ENCODE data around the gene RIN1. TPM values are rescaled to one million over a fixed set of nuclear protein-coding genes. Genes with fewer than 3 reads are reported as not detected.
"Not testable (repeated sequence)": the region's sequence is repeated elsewhere in the genome, so short reads cannot be mapped to it uniquely, and the experiment has no call there.

Gene RIN1
- total RNA-seq, 2 donors from 2014 or later, result 1.6 to 3.4 TPM

DNA sequence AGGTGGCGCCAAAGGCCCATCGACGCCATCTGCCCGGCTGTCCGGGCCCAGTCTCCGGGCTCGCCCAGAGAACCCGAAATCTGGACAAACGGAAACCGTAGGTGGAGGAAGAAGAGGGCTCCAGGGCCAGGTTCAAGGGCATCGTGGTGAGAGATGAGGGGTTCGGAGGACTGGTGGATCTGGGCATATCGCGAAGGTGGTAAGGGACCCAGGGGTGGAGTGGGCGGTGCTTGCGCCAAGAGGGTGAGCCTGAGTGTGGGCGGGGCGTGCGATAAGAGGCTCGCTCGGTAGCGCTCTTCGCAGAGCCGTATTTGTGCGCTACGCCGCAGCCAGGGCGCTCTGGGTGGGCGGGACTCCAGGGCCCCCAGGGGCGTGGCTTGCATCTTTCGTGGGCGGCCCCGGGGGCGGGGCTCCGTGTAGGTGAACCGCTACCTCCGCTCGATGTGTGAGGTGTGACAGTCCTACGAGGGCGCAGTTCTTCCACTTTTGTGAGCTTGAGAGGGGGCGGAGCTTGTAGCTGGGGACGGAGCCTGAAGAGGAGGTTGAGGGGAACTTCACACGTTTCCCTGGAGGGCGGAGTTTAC lies 24.2 kb downstream of the RIN1 start:
- Mint-ChIP-seq H3K36me3 (ENCODE audit: low read depth) (no peaks in the 10 kb centered on the region), H3K27me3 (no peaks in the 10 kb centered on the region)

DNA sequence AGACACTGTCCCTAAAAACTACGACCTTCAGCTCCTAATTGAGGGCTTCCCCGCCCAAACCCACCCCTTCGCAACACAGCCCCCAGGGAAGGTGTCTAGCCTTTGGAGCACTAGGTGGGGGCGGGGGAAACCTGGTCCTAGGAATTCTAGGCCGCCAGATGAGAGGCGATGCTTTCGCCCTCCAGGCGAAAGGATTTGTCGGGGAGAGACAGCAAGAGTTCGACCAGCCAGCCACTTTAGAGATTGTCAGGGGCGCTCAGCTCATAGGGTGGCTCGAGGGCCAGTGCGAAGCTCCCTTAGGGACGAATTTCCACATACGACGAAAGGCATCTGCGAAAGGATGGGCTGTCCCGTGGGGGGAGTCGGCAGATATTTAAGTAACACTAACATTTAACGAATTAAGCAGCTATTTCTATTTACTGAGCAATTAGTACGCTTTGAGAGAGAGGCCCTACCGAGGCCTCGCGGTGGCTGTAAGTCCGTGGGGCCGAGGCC lies 24.7 kb downstream of the RIN1 start:
- Mint-ChIP-seq H3K9me3 (no peaks in the 10 kb centered on the region), H3K4me1 (peaks cover 3% of the 10 kb centered on the region), H3K27me3 (no peaks in the 10 kb centered on the region), H3K4me3 (peak overlapping the region; percentile 78), H3K36me3 (ENCODE audit: low read depth) (no peaks in the 10 kb centered on the region), H3K27ac (peak overlapping the region; percentile 77)
- ATAC-seq (replicated peaks), result no peak

More for the DNA sequence above, 24.2 kb downstream of the RIN1 start:
- peaks cover 3% of the 10 kb centered on the region for H3K4me1 Mint-ChIP-seq
- peak; percentile 82 for ATAC-seq (replicated peaks)
- H3K9me3 Mint-ChIP-seq, result no peaks in the 10 kb centered on the region
- peak overlapping the region; percentile 78 for H3K4me3 Mint-ChIP-seq
- H3K27ac Mint-ChIP-seq, result peak overlapping the region; percentile 77

DNA sequence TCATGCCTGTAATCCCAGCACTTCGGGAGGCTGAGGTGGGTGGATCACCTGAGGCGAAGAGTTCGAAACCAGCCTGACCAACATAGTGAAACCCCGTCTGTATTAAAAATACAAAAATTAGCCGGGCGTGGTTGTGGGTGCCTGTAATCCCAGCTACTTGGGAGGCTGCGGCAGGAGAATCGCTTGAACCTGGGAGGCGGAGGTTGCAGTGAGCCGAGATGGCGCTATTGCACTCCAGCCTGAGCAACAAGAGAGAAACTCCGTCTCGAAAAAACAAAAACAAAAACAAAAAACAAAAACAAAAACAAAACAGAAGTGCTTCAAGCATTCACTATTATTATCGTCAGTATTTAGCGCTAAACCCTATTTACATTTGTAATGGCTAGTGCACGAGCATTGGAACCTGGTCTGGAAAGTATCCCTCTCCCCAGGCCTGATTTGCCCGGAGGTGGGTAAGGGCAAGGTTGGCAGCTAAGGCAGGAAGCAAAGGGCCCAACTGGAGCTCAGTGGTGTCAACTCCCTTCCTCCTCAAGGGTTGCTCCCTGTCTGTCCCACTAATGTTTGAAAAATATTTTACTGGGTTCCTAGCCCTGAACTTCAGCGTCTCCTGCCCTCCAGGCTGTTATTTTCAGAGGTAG lies 25.3 kb downstream of the RIN1 start:
- not testable (repeated sequence) for H3K9me3 Mint-ChIP-seq; H3K4me1 Mint-ChIP-seq; H3K27ac Mint-ChIP-seq; ATAC-seq (replicated peaks); H3K27me3 Mint-ChIP-seq; H3K36me3 Mint-ChIP-seq (ENCODE audit: low read depth)
- H3K4me3 Mint-ChIP-seq, result peak overlapping the region; percentile 78

DNA sequence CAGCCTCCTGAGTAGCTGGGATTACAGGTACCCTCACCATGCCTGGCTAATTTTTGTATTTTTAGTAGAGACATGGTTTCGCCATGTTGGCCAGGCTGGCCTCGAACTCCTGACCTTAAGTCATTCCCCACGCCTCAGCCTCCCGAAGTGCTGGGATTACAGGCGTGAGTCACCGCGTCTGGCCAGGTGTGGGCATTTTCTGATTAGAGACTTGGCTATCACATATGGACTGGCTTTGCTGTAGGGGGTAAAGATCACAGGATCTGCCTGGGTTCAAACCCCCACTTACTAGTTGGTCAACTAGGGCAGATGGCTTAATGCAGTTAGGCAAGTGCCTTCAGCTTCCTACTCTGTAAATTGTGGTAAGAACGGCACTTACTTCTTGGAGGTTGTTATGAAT lies 25.9 kb downstream of the RIN1 start:
- Mint-ChIP-seq H3K27me3 (no peaks in the 10 kb centered on the region), H3K9me3 (no peaks in the 10 kb centered on the region), H3K36me3 (ENCODE audit: low read depth) (no peaks in the 10 kb centered on the region), H3K27ac (no peak overlapping the region), H3K4me3 (no peak overlapping the region), H3K4me1 (peaks cover under 1% of the 10 kb centered on the region)
- ATAC-seq (replicated peaks), result no peak

DNA sequence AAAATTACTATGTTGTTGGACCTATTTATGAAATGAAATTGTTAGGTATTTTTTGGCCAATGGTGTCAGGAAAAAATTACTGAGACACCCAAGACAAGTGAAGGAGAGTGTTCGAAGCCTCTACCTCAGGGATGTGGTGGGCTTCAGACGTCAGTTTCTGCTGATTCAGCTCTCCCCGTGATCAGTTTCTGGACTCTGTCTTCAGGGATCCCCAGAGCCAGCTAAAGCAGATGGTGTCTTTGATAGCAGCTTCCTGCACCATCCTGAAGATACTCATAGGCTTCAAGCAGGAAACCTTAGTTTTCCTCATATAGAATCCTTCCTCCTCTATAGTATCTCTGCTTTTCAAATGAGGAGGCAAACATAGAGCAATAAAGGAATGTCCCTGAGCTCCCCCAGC lies 26.8 kb downstream of the RIN1 start:
- Mint-ChIP-seq H3K4me1 (no peaks in the 10 kb centered on the region), H3K9me3 (no peaks in the 10 kb centered on the region), H3K4me3 (no peak overlapping the region), H3K27me3 (no peaks in the 10 kb centered on the region), H3K27ac (no peak overlapping the region), H3K36me3 (ENCODE audit: low read depth) (no peaks in the 10 kb centered on the region)
- no peak for ATAC-seq (replicated peaks)

DNA sequence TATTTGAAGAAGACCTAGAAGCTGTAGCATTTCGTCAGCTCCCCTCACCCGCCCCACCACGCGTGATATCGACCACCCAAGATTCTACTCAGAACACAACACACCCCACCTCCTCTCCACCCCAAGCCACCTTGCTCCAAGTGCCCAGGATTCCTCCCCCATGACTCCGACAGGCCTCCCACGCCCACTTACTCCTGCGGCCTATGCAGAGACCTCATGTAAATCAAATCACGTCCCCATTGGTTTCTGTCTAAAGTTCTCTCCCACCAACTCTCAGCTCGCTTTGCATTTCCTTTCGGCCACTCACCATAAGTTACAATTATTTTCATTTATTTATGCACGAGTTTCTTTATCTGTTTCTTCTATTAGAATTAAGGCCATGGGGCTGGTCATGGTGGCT lies 33.6 kb downstream of the RIN1 start:
- no peaks in the 10 kb centered on the region for H3K36me3 Mint-ChIP-seq (ENCODE audit: low read depth)
- H3K27ac Mint-ChIP-seq, result no peak overlapping the region
- no peaks in the 10 kb centered on the region for H3K27me3 Mint-ChIP-seq
- H3K9me3 Mint-ChIP-seq, result no peaks in the 10 kb centered on the region
- H3K4me1 Mint-ChIP-seq, result no peaks in the 10 kb centered on the region
- no peak for ATAC-seq (replicated peaks)
- no peak overlapping the region for H3K4me3 Mint-ChIP-seq

DNA sequence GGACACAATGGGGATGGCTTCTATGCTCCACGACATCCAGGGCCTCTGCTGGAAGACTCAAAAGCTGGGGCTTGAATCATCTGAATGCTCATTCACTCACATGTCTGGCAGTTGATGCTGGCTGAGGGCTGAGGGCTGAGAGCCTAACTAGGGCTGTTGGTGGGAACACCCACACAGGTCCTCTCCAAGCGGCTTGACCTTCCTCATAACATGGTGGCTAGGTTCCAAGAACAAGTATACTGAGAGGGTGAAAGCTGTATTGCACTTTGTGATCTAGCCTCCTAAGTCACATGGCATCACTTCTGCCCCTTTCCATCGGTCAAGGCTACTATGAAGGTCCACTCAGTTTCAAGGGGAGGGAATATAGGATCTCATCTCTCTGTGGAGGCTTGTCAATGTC lies 37.0 kb downstream of the RIN1 start:
- no peaks in the 10 kb centered on the region for H3K36me3 Mint-ChIP-seq (ENCODE audit: low read depth)

DNA sequence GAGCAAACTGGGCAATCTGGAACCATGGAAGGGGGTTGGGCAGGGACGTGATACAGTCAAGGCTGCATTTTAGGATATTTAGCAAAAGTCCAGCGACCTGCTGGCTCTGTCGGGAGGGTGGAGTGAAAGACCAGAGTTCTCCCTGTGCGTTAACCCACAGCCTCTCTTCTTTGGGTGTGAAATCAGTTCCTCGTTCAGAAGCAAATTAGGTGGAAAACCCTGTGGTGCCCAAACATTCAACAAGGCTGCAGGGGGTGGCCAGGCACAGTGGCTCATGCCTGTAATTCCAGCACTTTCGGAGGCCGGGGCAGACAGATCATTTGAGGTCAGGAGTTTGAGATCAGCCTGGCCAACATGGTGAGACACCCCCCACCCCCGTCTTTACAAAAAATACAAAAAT lies 38.6 kb downstream of the RIN1 start:
- no peak for ATAC-seq (replicated peaks)
- no peak overlapping the region for H3K27ac Mint-ChIP-seq

More for the DNA sequence above, 37.0 kb downstream of the RIN1 start:
- no peak for ATAC-seq (replicated peaks)
- no peaks in the 10 kb centered on the region for H3K27me3 Mint-ChIP-seq
- no peaks in the 10 kb centered on the region for H3K4me1 Mint-ChIP-seq
- H3K4me3 Mint-ChIP-seq, result no peak overlapping the region
- no peaks in the 10 kb centered on the region for H3K9me3 Mint-ChIP-seq
- H3K27ac Mint-ChIP-seq, result no peak overlapping the region

DNA sequence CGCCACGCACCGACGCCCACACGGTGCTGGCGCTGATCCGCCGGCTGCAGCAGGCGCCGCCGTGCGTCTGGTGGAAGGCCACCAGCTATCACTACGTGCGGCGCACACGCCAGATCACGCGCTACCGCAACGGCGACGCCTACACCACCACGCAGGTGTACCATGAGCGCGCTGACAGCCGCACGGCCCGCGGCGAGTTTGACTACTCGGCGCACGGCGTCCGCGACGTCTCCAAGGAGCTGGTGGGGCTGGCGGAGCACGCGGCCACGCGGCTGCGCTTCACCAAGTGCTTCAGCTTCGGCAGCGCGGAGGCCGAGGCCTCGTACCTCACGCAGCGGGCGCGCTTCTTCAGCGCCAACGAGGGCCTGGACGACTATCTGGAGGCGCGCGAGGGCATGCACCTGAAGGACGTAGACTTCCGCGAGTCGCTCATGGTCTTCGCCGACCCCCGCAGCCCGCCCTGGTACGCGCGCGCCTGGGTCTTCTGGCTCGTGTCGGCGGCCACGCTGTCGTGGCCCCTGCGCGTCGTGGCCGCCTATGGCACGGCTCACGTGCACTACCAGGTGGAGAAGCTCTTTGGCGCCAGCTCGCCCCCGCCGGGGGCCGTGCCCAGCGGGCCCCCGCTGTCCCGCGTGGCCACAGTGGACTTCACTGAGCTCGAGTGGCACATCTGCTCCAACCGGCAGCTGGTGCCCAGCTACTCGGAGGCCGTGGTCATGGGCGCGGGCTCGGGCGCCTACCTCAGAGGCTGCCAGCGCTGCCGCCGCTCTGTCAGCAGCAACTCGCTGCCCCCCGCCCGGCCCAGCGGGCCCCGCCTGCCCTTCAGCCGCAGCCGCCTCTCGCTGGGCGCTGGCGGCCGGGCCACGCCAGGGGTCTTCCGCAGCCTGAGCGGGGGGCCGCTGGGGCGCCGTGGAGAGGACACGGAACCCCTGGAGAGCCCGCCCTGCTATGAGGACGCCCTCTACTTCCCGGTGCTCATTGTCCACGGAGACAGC lies 41.3 kb downstream of the RIN1 start:
- H3K4me3 Mint-ChIP-seq, result no peak overlapping the region
- H3K36me3 Mint-ChIP-seq (ENCODE audit: low read depth), result no peaks in the 10 kb centered on the region
- ATAC-seq (replicated peaks), result no peak
- H3K27me3 Mint-ChIP-seq, result peaks cover 10% of the 10 kb centered on the region
- H3K9me3 Mint-ChIP-seq, result no peaks in the 10 kb centered on the region
- peaks cover 8% of the 10 kb centered on the region for H3K4me1 Mint-ChIP-seq
- no peak overlapping the region for H3K27ac Mint-ChIP-seq

More for the DNA sequence above, 38.6 kb downstream of the RIN1 start:
- peaks cover 8% of the 10 kb centered on the region for H3K27me3 Mint-ChIP-seq
- H3K4me3 Mint-ChIP-seq, result no peak overlapping the region
- no peaks in the 10 kb centered on the region for H3K36me3 Mint-ChIP-seq (ENCODE audit: low read depth)
- H3K4me1 Mint-ChIP-seq, result no peaks in the 10 kb centered on the region
- H3K9me3 Mint-ChIP-seq, result no peaks in the 10 kb centered on the region

DNA sequence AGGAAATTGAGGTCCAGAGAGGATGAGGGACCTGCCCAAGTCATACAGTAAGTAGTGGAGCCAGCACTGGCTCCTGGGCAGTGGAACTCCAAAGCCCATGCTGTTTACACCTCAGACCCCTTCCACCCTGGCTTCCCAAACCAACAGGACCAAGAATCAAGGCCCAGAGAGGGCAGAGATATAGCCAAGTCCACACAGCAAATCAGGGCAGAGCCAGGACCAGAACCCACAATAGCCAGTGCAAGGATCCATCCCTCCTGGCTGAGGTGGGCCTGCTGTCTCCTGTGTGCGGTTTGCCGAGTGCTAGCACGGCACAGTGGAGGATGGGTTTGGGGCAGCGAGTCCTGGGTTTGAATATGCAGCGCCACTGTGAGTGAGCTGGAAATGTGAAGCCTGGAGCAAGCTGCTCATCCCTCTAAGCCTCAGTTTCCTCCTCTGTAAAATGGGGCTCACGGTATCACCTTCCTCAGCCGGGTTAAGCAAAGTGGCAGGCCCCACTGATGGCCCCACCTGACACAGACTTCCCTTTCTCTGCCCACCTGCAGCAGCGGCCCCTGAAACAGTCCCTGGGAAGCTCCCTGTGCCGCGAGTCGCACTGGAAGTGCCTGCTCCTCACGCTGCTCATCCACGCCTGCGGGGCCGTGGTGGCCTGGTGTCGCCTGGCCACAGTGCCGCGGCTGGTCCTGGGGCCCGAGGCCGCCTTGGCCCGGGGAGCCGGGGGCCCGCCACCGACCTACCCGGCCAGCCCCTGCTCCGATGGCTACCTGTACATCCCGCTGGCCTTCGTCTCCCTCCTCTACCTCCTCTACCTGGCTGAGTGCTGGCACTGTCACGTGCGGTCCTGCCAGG lies 42.2 kb downstream of the RIN1 start:
- no peak overlapping the region for H3K4me3 Mint-ChIP-seq
- H3K4me1 Mint-ChIP-seq, result peaks cover 8% of the 10 kb centered on the region
- no peak for ATAC-seq (replicated peaks)
- H3K36me3 Mint-ChIP-seq (ENCODE audit: low read depth), result no peaks in the 10 kb centered on the region
- H3K27me3 Mint-ChIP-seq, result peaks cover 10% of the 10 kb centered on the region
- no peak overlapping the region for H3K27ac Mint-ChIP-seq
- no peaks in the 10 kb centered on the region for H3K9me3 Mint-ChIP-seq

DNA sequence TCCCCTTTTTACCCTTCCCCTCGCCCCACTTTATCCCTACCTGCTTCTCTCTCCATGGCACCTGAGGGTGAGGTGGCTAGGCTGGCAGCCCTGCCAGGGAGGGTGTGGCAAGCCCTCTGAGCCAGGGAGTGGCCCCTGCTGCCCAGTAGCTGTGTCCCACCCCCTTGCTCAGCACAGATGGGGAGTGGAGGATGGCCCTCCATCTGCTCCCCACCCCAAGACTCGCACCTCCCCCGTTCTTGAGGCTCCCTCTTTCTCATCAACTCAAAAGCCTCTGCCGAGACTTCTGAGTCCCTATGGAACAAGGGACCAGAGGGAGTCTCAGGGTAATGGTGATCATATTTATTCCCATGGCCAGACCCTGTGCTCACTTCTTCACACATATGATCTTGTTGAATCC lies 42.9 kb downstream of the RIN1 start:
- Mint-ChIP-seq H3K27me3 (peaks cover 10% of the 10 kb centered on the region), H3K36me3 (ENCODE audit: low read depth) (no peaks in the 10 kb centered on the region), H3K4me1 (peaks cover 8% of the 10 kb centered on the region), H3K9me3 (no peaks in the 10 kb centered on the region), H3K27ac (no peak overlapping the region), H3K4me3 (no peak overlapping the region)
- ATAC-seq (replicated peaks), result no peak

DNA sequence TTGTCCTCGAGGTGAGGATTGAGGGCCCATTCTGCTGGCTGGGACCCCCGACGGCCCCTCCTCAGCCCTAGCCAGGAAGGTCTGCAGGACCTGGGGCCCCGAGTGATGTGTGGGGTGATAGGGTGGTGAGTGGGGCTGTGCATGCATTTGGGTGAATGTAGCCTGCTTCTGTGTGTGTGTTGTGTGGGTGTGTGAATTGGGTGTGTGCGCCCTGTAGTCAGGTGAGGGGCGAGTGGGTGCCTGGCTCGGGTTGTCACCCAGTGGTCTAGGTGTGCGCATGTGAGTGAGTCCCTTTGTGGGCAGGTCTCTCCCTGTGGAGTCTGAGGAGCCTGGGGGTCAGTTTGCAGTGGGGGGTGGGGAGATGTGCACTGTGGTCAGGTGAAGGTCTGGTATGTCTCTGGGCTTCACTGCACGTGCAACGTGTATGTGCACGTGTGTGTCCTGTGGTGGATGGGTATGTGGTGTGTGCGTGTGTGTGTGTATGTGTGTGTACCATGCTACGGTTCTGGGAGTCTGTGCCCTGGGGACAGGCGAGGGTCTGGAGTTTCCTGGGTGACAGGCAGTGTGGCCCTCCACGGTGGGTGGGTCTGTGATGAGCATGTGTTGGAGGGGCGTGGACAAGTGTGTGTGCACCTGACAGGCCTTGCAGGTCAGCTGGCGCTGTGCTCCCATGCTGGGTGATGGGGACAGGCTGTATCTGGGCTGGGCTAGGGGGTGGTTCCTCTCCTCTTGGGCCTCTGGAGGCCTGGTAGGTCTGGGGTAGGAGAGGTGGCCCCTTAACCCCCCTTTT lies 43.5 kb downstream of the RIN1 start:
- ATAC-seq (replicated peaks), result no peak
- Mint-ChIP-seq H3K4me3 (peak overlapping the region; percentile 35), H3K4me1 (peaks cover 8% of the 10 kb centered on the region), H3K27me3 (peaks cover 10% of the 10 kb centered on the region), H3K36me3 (ENCODE audit: low read depth) (no peaks in the 10 kb centered on the region), H3K27ac (no peak overlapping the region), H3K9me3 (no peaks in the 10 kb centered on the region)

DNA sequence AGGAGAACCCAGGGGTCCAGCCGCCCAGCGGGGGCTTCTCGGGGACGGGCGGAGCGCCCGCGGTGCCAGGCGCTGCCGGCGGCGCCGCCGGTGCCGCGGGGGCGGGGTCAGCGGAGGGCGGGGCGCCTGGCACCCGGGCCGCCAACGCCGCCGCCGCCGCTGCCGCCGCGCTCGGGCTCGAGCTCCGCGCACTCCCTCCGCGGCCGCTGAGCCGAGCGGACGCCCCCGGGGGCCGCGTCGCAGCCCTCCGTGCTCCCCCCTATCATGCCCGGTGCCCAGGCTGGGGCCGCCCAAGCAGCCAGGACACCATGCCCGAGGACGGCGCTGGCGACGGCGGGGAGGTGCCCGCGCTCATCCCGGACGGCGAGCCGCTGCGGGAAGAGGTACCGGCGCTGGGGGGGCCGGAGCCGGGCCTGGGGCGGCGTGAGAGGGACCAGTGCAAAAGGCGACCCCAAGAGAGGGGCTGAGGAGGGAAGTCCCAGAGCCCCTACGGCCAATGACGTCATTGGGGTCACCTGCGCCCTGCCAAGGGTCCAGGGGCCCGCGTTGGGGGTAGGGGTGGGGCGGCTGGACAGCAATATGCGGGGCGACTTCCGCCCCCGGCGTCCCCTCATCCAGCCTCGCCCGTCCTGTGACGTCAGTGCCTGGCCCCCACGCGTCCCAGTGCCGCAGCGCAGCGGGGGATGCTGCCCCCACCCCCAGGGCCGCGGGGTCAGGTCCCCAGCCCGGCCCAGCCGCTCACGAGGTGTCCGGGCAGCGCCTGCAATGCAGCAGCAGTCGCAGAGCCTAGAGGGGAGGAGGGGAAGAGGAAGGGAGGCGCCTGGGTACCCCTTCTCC lies 44.3 kb downstream of the RIN1 start, which contains the start of gene TMEM151A:
Gene TMEM151A (plus strand): TSS at position 189 of the 837 bp plus-strand sequence. CDS start 120 bp downstream, at position 309.
- Mint-ChIP-seq H3K9me3 (no peaks in the 10 kb centered on the region), H3K36me3 (ENCODE audit: low read depth) (no peaks in the 10 kb centered on the region)
- no peak for ATAC-seq (replicated peaks)

More for the DNA sequence above, 44.3 kb downstream of the RIN1 start, which contains the start of gene TMEM151A:
- peaks cover 10% of the 10 kb centered on the region for H3K27me3 Mint-ChIP-seq
- H3K4me3 Mint-ChIP-seq, result peak within 1 kb of the TSS; percentile 92
- H3K4me1 Mint-ChIP-seq, result peaks cover 8% of the 10 kb centered on the region
- H3K27ac Mint-ChIP-seq, result peak within 1 kb of the TSS; percentile 96
